ENCODE measurements around the gene CPT1A.
A peak's percentile ranks its signal among the peaks of the same experiment; 100 is the strongest.

The CPT1A gene

DNA sequence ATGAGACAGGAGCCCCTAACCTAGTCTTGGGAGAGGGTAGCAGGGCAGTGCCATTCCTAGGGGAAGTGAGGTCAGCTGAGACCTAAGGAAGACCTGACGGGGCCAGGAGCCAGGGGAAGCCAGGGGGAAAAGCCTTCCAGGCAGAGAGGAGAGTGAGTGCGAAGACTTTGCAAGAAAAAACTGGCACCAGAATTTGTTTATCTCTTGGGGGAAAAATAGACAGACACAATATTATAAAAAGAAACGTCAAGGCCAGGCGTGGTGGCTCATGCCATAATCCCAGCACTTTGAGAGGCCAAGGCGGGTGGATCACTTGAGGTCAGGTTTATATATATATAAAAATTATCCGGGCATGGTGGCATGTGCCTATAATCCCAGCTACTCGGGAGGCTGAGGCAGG, 63.5 kb downstream of the CPT1A start:
- FAIRE-seq (no peak), DNase-seq (ENCODE audit: insufficient read length, low spot score) (no peak)
- no peak for TF ChIP-seq POLR2A (IDR thresholded peaks at IDR 0.05; ENCODE audit: low read depth, low read length)

DNA sequence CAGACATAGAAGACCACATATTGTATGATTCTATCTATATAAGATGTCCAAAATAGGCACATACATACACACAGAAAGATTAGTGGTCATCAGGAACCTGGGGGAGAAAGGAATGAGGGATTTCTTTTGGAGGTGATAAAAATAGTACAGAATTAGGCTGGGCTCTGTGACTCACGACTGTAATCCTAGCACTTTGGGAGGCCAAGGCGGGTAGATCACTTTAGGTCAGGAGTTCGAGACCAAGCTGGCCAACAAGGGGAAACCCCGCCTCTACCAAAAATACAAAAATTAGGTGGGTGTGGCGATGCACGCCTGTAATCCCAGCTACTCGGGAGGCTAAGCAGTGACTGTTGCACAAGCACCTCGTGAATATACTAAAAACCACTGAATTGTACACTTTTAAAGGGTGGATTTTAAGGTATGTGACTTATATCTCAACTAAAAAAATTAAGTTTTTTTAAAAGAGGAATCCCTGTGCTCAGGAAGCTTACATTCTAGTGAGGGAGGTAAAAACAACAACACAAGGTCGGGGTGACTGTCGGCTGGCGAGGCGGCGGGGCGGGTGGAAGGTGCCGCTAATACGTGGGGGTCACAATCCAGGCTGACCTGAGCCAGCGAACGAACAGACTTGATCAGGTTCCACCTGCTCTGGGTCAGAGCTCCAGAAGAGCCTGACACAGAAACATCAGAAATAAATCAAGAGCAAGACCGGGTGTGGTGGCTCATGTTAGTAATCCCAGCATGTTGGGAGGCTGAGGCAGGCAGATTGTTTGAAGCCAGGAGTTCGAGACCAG, 65.1 kb downstream of the CPT1A start:
- TF ChIP-seq POLR2A (IDR thresholded peaks at IDR 0.05; ENCODE audit: low read depth, low read length) = no peak
- FAIRE-seq (no peak), DNase-seq (ENCODE audit: insufficient read length, low spot score) (no peak)

DNA sequence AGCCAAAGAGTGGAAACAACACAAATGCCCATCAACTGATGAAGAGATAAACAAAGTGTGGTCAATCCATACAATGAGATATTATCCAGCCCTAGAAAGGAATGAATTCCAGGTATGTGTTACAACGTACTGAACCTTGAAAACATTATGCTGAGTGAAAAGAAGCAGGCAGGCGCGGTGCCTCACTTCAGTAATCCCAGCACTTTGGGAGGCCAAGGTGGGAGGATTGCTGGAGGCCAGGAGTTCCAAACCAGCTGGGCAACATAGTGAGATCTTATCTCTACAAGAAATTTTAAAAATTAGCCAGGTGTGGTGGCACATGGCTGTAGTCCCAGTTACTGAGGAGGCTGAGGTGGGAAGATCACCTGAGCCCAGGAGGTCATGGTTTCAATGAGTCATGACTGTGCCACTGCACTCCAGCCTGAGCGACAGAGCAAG, 65.7 kb downstream of the CPT1A start:
- DNase-seq (ENCODE audit: insufficient read length, low spot score) (no peak), FAIRE-seq (no peak)
- no peak for TF ChIP-seq POLR2A (IDR thresholded peaks at IDR 0.05; ENCODE audit: low read depth, low read length)

GRCh38 chr11:68774194-68774585, 67.5 kb downstream of the CPT1A start:
- FAIRE-seq (no peak), DNase-seq (ENCODE audit: insufficient read length, low spot score) (no peak)
- no peak for TF ChIP-seq POLR2A (IDR thresholded peaks at IDR 0.05; ENCODE audit: low read depth, low read length)

DNA sequence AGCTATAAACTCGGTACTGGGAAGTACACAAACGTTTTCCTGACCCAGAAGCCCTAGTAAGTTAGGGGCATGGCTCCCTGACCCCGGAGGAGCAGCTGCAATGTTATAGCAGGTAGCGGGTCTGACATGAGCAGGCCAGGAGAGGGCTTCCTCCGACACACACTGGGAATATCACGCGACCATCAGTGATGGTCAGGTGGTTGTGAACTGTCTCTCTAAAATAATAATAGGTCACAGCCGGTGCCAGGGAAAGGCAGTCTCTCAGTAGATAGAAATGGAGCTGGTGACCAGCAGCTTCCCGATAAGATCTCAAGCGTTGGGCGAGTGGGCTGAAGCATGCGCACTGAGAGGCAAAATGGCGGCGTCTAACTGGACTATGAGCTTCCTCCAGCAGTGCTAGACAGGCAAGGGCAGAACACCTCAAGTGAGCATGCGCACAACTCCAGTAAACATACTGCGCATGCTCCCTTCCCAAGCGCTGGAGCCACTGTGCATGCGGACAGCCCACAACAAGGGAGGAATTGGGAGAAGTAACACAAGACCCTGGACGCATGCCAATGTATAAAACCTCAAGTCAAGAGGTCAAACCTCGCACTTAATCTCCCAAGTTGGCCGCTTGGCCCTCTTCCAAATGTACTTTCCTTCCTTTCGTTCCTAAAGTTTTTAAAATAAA, 68.1 kb downstream of the CPT1A start:
- FAIRE-seq (no peak), DNase-seq (ENCODE audit: insufficient read length, low spot score) (no peak)
- no peak for TF ChIP-seq POLR2A (IDR thresholded peaks at IDR 0.05; ENCODE audit: low read depth, low read length)

DNA sequence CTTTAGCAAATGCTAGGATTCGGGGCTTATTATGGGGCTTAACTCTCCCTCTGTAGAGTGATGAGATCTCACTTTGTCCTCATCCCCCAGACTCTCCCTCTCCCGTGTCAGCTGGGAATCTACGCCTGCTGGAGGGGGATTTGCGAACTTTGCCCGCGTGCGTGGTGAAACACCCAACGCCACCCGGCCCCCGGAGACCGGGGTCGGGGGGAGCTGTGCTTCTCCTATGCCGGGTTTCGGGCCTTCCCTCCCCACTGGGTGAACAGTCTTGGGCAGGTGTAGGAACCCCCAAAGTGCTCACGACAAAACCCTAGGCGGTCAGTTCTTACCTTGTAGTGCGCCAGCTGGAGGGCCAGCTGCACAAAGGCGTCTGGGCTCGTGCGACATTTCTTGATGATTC, 68.8 kb downstream of the CPT1A start:
- FAIRE-seq (no peak), DNase-seq (ENCODE audit: insufficient read length, low spot score) (no peak)
- no peak for TF ChIP-seq POLR2A (IDR thresholded peaks at IDR 0.05; ENCODE audit: low read depth, low read length)

- TF ChIP-seq POLR2A (IDR thresholded peaks at IDR 0.05; ENCODE audit: low read depth, low read length) = no peak
- DNase-seq (ENCODE audit: insufficient read length, low spot score) = no peak
- no peak for FAIRE-seq
Measured at GRCh38 chr11:68770781-68771180, 70.9 kb downstream of the CPT1A start.

GRCh38 chr11:68767672-68768071, 74.0 kb downstream of the CPT1A start:
- FAIRE-seq = no peak
- no peak for DNase-seq (ENCODE audit: insufficient read length, low spot score)
- no peak for TF ChIP-seq POLR2A (IDR thresholded peaks at IDR 0.05; ENCODE audit: low read depth, low read length)

DNA sequence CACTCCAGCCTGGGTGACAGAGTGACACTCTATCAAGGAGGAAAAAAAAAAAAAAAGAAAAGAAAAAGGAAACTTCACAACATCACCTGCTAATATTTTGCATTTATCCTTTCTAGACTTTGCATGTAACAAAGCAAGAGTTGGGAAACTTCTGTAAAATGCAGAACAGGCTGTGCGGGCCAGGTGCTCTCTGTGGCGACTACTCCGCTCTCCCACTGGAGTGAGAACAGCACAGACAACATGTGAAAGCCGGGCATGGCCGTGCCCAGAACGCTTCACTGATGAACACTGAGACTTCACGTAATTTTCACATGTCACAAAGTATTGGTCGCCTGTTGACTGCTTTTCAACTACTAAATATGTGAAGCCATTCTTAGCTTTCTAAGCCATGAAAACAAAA, 74.9 kb downstream of the CPT1A start:
- TF ChIP-seq POLR2A (IDR thresholded peaks at IDR 0.05; ENCODE audit: low read depth, low read length) = no peak
- FAIRE-seq (no peak), DNase-seq (ENCODE audit: insufficient read length, low spot score) (no peak)

DNA sequence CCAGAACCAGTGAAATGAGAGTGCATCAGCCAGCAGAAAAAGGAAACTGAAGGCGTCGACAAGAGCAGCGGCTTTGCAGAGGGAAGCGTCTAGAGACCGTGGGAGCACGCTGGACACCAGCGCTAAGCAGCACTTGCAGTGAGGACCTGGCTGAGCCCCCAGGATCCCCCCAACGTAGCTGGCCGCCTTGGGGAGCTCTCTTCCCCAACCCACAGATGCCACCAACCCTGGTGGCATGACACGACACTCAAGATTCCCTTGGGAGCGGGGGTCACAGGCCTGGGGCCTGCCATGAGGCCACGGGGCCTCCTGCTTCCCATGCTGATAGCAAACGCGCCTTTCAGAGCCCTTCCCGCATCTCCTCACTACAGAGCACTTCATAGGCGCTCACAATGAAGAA, 77.0 kb downstream of the CPT1A start:
- no peak for TF ChIP-seq POLR2A (IDR thresholded peaks at IDR 0.05; ENCODE audit: low read depth, low read length)
- no peak for DNase-seq (ENCODE audit: insufficient read length, low spot score)
- no peak for FAIRE-seq

- FAIRE-seq (no peak), DNase-seq (ENCODE audit: insufficient read length, low spot score) (no peak)
- TF ChIP-seq POLR2A (IDR thresholded peaks at IDR 0.05; ENCODE audit: low read depth, low read length) = no peak
Measured at GRCh38 chr11:68763926-68764657, 77.6 kb downstream of the CPT1A start.

DNA sequence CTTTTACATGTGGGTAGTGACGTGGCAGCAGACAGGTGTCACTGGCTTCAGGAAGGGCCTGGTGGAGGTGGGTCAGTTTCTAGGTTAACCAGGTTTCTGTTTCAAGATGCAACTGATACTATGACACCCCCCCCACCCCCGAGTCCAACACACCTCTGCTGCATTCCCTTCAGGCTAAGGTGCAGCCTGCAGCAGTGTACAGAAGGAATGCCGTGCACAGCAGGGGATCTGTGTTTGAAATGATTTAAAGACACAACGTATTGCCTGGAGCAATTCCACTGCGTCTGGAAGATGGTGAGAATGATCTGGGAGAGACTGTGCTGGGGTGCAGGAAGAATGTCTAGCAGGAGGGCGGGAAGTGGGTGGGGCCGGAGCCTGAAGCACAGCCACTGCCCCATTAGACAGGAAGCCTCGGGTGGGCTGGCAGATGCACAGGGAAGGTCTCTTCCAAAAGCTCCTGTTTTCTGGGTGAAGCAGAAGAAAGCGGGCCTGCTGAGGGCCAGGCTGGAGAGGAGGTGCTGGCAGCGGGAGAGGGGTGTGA, 78.5 kb downstream of the CPT1A start:
- TF ChIP-seq POLR2A (IDR thresholded peaks at IDR 0.05; ENCODE audit: low read depth, low read length) = no peak
- FAIRE-seq = no peak
- peak; percentile 56 for DNase-seq (ENCODE audit: insufficient read length, low spot score)

- DNase-seq (ENCODE audit: insufficient read length, low spot score) = no peak
- no peak for TF ChIP-seq POLR2A (IDR thresholded peaks at IDR 0.05; ENCODE audit: low read depth, low read length)
- no peak for FAIRE-seq
Measured at GRCh38 chr11:68762481-68762880, 79.2 kb downstream of the CPT1A start.

DNA sequence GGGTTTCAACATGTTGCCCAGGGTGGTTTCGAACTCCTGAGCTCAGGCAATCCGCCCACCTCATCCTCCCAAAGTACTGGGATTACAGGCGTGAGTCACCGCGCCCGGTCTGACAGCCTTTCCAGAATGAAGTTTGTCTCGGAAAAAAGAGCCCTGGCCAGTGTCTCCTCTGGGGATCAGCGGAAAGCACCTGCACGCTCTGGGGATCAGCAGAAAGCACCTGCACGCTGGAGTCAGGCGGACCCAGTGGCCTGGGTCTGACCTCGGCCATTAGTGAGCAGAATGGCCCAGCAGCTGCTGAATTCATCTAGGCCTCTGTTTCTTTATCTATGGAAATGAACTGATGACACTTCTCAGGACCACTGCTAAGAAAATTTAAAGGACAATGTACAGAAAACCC, 79.9 kb downstream of the CPT1A start:
- DNase-seq (ENCODE audit: insufficient read length, low spot score) = no peak
- no peak for FAIRE-seq
- no peak for TF ChIP-seq POLR2A (IDR thresholded peaks at IDR 0.05; ENCODE audit: low read depth, low read length)
